C4-2B (cell line): Measurements from ENCODE around the gene GABRB1.

ENCODE experiments used
- CTCF ChIP-seq: fragments of 450-650 bp; conservative IDR thresholded peaks from 2 replicates; pipeline ENCODE4 v1.5.1; 2017; ENCODE audit warnings: mild to moderate bottlenecking
- ZFX ChIP-seq: fragments of 450-650 bp; IDR thresholded peaks from 2 replicates; pipeline ENCODE4 v1.6.1; 2017

- TF ChIP-seq CTCF: no peak
- no peak for TF ChIP-seq ZFX
These were observed 342.3 kb downstream of the GABRB1 start for GRCh38 chr4:47373709-47374108.
